BLaER1 treated with 17β-estradiol and CSF1 and Interleukin-3, amounts not matched to agents 10 nM and 100 nM (cell line): ENCODE data around the gene GNPDA2.

Source experiments
- H3K27ac ChIP-seq, 11 experiments: shearing (Covaris generic); formaldehyde crosslinking; 2 replicates each; pipeline ENCODE4 v1.8.1; 2022
- H3K27me3 ChIP-seq, 11 experiments: shearing (Covaris generic); formaldehyde crosslinking; 2 replicates each; pipeline ENCODE4 v1.8.1; 2022
- H3K36me3 ChIP-seq, 11 experiments: shearing (Covaris generic); formaldehyde crosslinking; 2 replicates each; pipeline ENCODE4 v1.8.1; 2022
- H3K4me1 ChIP-seq, 10 experiments: shearing (Covaris generic); formaldehyde crosslinking; 2 replicates each; pipeline ENCODE4 v1.8.1; 2022
- H3K4me2 ChIP-seq, 11 experiments: shearing (Covaris generic); formaldehyde crosslinking; 2 replicates each; pipeline ENCODE4 v1.8.1; 2022
- H3K4me3 ChIP-seq, 10 experiments: shearing (Covaris generic); formaldehyde crosslinking; 2 replicates each; pipeline ENCODE4 v1.8.1; 2022
- H3K9ac ChIP-seq, 11 experiments: shearing (Covaris generic); formaldehyde crosslinking; 2 replicates each; pipeline ENCODE4 v1.8.1; 2022
- H3K9me3 ChIP-seq, 11 experiments: shearing (Covaris generic); formaldehyde crosslinking; replicated peaks in 1 of 11; 2 replicates each; pipeline ENCODE4 v1.8.1; 2022
- H4K20me1 ChIP-seq, 11 experiments: shearing (Covaris generic); formaldehyde crosslinking; 2 replicates each; pipeline ENCODE4 v1.8.1; 2022
- Cebpa-rat ChIP-seq, 11 experiments: shearing (Covaris generic); IDR thresholded peaks; 2 replicates each; pipeline ENCODE4 v1.8.1; 2022

Gene GNPDA2

GRCh38 chr4:44671636-44672035 is 54.7 kb downstream of the GNPDA2 start:
- Histone ChIP-seq H3K27me3 (no peaks in the 10 kb centered on the region), H3K9me3 (no peaks in the 10 kb centered on the region), H3K4me3 (no peak overlapping the region), H4K20me1 (no peaks in the 10 kb centered on the region), H3K27ac (no peak overlapping the region), H3K4me2 (no peak overlapping the region), H3K4me1 (peaks cover 0 to 8% (median 0%) of the 10 kb centered on the region in 10 experiments; a peak in 1 of 20 replicates), H3K36me3 (no peaks in the 10 kb centered on the region), H3K9ac (no peak overlapping the region)
- no peak for TF ChIP-seq Cebpa-rat (IDR thresholded peaks at IDR 0.05)

- TF ChIP-seq Cebpa-rat (IDR thresholded peaks at IDR 0.05), result no peak
Measured at GRCh38 chr4:44670506-44671199, 55.7 kb downstream of the GNPDA2 start.

DNA sequence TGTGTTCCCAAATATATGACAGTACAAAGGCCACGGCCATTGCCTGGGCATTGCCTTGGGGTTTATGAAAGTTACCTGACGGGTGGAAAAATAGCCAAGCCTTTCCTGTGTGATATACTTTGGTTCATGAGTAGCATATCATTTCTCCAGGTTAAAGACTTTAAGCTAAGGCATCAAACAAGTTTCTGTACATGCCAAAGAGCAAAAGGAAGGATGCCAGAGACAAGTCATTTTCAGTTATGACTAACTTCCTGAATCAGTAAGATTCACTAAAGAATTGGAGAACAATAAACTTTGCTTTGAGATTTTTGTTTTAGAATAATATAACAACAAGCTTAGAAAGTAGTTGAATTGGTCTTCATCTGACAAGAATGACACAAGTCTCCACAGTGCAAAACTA is 57.8 kb downstream of the GNPDA2 start:
- no peak overlapping the region for H3K4me3 ChIP-seq
- no peak overlapping the region for H3K27ac ChIP-seq
- H3K9ac ChIP-seq, result no peak overlapping the region
- H3K36me3 ChIP-seq, result no peaks in the 10 kb centered on the region
- no peaks in the 10 kb centered on the region for H4K20me1 ChIP-seq
- no peaks in the 10 kb centered on the region for H3K9me3 ChIP-seq
- H3K27me3 ChIP-seq, result no peaks in the 10 kb centered on the region
- no peak overlapping the region for H3K4me2 ChIP-seq
- peaks cover 0 to 8% (median 0%) of the 10 kb centered on the region in 10 experiments; a peak in 1 of 20 replicates for H3K4me1 ChIP-seq
- no peak for TF ChIP-seq Cebpa-rat (IDR thresholded peaks at IDR 0.05)

More at GRCh38 chr4:44670506-44671199, 55.7 kb downstream of the GNPDA2 start:
- Histone ChIP-seq H3K36me3 (no peaks in the 10 kb centered on the region), H3K27me3 (no peaks in the 10 kb centered on the region), H3K27ac (no peak overlapping the region), H3K4me2 (no peak overlapping the region), H3K4me1 (peaks cover 0 to 8% (median 0%) of the 10 kb centered on the region in 10 experiments; a peak in 1 of 20 replicates), H3K4me3 (no peak overlapping the region), H3K9me3 (no peaks in the 10 kb centered on the region), H4K20me1 (no peaks in the 10 kb centered on the region), H3K9ac (no peak overlapping the region)

DNA sequence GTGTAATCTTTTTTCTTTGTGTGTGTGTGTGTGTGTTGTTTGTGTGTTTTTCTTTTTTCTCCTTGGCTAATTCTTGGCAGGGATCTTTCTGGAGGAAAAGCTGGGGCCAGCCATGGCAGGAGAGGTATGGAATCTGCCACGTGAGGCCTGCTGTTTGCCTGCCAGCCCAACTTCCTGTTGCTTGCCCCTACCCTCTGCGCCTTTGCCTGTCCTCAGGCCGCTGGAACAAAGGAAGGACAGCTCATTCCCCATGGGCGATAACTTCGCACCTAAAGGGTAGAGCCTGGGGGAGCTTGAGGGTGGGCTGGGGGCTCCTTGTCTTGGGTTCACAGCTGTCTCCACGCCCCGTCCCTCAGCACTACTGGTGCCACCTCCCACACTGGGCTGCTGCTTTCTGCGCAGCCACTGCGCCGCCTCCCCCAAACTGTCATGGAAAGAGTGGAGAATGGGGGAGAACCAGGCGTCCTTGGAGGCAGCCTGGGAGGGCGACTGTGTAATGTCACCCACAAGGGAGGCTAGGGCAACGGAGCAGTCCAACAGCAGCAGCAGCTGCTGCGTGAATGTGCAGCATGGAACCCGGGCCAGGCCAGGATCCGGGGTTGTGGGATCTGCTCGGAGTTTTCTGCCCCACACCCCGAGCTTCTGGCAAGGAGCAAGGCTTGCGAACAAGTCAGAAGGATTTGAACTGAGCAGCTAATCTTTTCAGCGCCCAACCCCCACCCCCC is 62.7 kb downstream of the GNPDA2 start:
- TF ChIP-seq Cebpa-rat (IDR thresholded peaks at IDR 0.05), result no peak
- H3K27me3 ChIP-seq, result no peaks in the 10 kb centered on the region
- no peaks in the 10 kb centered on the region for H3K9me3 ChIP-seq
- no peak overlapping the region for H3K4me2 ChIP-seq
- H3K27ac ChIP-seq, result no peak overlapping the region
- H4K20me1 ChIP-seq, result no peaks in the 10 kb centered on the region
- H3K4me3 ChIP-seq, result no peak overlapping the region
- H3K9ac ChIP-seq, result no peak overlapping the region
- no peaks in the 10 kb centered on the region for H3K36me3 ChIP-seq
- peaks cover 0 to 19% (median 2%) of the 10 kb centered on the region in 10 experiments; a peak in 6 of 20 replicates for H3K4me1 ChIP-seq

GRCh38 chr4:44662623-44663005 is 63.7 kb downstream of the GNPDA2 start:
- TF ChIP-seq Cebpa-rat (IDR thresholded peaks at IDR 0.05), result no peak
- Histone ChIP-seq H3K27ac (peak overlapping the region in 2 of 11 experiments; percentile 33 to 36; a peak in 2 of 22 replicates), H3K36me3 (no peaks in the 10 kb centered on the region)

DNA sequence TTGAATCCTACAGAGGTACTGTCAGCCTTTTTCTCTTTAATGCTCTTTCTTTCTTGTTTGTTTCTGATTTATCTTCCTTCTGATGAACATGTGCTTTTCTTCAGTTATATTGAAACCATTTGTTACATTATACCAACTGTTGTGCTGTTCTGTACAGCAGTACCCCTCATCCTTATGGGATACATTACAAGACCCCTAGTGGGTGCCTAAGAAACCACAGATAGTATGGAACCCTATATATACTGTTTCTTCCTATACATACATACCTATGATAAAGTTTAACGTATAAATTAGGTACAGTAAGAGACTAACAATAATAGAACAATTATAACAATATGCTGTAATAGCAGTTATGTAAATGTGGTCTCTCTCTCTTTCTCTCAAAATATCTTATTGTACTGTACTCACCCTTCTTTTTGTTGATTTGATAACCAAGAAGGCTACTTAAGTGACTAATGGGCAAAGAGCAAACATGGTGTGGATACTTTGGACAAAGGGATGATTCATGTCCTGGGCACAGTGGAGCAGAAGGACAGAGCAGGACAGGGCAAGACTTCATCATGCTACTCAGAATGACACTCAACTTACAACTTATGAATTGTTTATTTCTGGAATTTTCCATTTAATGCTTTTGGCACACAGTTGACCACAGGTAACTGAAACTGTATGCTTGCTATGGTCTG is 64.3 kb downstream of the GNPDA2 start:
- Histone ChIP-seq H3K27ac (peak overlapping the region in 2 of 11 experiments; percentile 33 to 36; a peak in 2 of 22 replicates), H3K36me3 (no peaks in the 10 kb centered on the region), H3K9me3 (no peaks in the 10 kb centered on the region), H3K4me1 (peaks cover 0 to 14% (median 2%) of the 10 kb centered on the region in 10 experiments; a peak in 6 of 20 replicates), H3K9ac (no peak overlapping the region), H3K4me2 (peak overlapping the region in 2 of 11 experiments; percentile 43 to 48; a peak in 4 of 22 replicates), H4K20me1 (no peaks in the 10 kb centered on the region), H3K4me3 (no peak overlapping the region), H3K27me3 (no peaks in the 10 kb centered on the region)
- TF ChIP-seq Cebpa-rat (IDR thresholded peaks at IDR 0.05), result no peak

More at GRCh38 chr4:44662623-44663005, 63.7 kb downstream of the GNPDA2 start:
- peaks cover 0 to 14% (median 2%) of the 10 kb centered on the region in 10 experiments; a peak in 6 of 20 replicates for H3K4me1 ChIP-seq
- H3K4me3 ChIP-seq, result no peak overlapping the region
- H3K27me3 ChIP-seq, result no peaks in the 10 kb centered on the region
- H3K4me2 ChIP-seq, result peak overlapping the region in 2 of 11 experiments; percentile 43 to 48; a peak in 4 of 22 replicates
- no peaks in the 10 kb centered on the region for H3K9me3 ChIP-seq
- no peak overlapping the region for H3K9ac ChIP-seq
- no peaks in the 10 kb centered on the region for H4K20me1 ChIP-seq

DNA sequence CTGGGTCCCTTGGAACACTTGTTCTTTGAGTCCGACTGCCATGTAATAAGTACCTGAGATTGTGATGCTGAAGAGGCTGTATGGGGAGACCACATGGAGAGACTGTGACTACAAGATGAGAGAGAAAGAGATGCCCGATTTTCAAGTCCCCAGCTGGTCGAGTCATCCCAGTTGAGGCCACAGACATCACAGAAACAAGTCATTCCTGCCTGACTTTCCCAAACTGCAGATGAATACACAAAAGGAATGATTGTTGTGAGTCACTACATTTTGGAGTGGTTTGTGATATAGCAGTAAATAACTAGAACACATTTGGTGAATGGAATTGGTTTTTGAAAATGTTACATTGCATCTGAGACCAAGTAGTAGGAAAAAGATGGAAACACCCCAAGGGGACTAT is 66.0 kb downstream of the GNPDA2 start:
- no peaks in the 10 kb centered on the region for H3K36me3 ChIP-seq
- H3K9ac ChIP-seq, result no peak overlapping the region
- peaks cover 0 to 14% (median 2%) of the 10 kb centered on the region in 10 experiments; a peak in 6 of 20 replicates for H3K4me1 ChIP-seq
- no peaks in the 10 kb centered on the region for H4K20me1 ChIP-seq
- TF ChIP-seq Cebpa-rat (IDR thresholded peaks at IDR 0.05), result no peak
- no peaks in the 10 kb centered on the region for H3K27me3 ChIP-seq
- H3K9me3 ChIP-seq, result no peaks in the 10 kb centered on the region
- no peak overlapping the region for H3K4me2 ChIP-seq
- H3K27ac ChIP-seq, result no peak overlapping the region
- no peak overlapping the region for H3K4me3 ChIP-seq

DNA sequence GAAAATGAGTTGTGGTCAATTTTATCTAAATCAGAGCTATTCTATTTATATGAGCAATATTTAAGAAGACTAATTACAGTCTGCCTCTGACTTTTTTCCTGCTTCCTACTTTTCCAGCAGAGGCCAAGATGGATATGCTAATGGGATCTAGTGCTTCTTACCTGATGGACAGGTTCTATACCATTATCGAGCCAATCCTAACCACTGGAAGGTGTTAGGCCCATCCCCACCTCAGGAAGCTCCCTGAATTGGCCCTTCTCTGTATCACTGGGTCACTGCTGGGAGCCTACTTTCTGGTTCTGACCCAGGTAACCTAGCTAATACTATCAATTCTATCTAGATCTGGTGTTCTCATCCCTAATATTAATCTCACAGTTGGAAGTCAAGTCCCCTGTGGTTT is 74.4 kb downstream of the GNPDA2 start:
- H3K27ac ChIP-seq, result no peak overlapping the region
- no peaks in the 10 kb centered on the region for H3K9me3 ChIP-seq
- no peaks in the 10 kb centered on the region for H3K36me3 ChIP-seq
- H3K4me1 ChIP-seq, result no peaks in the 10 kb centered on the region
- no peak overlapping the region for H3K9ac ChIP-seq
- H3K4me3 ChIP-seq, result no peak overlapping the region
- no peaks in the 10 kb centered on the region for H3K27me3 ChIP-seq
- no peaks in the 10 kb centered on the region for H4K20me1 ChIP-seq
- H3K4me2 ChIP-seq, result no peak overlapping the region
- no peak for TF ChIP-seq Cebpa-rat (IDR thresholded peaks at IDR 0.05)
